ENCODE results near the gene RAB42. TPM values are rescaled to one million over a fixed set of nuclear protein-coding genes. Genes with fewer than 3 reads are reported as not detected.

RAB42 gene
- 0.37 and 2.2 TPM in 2 replicates for total RNA-seq (2014; rRNA removed; shearing (Covaris generic); ENCODE audit: low replicate concordance)

GRCh38 chr1:28591708-28592320 is at the start of gene RAB42:
TSS of gene RAB42 (plus strand) at chr1:28592265. CDS start at chr1:28592512, 247 bp downstream.
- Histone ChIP-seq H3K4me1 (ENCODE audit: low read length) (peaks cover 7% of the 10 kb centered on the region), H3K36me3 (ENCODE audit: insufficient read depth, low read length) (no peaks in the 10 kb centered on the region), H2AFZ (ENCODE audit: low read length) (peak within 1 kb of the TSS; percentile 48; the same call in 1 of the 2 replicates), H3K9me2 (replicated peaks; ENCODE audit: insufficient read depth, low read length) (no peaks in the 10 kb centered on the region), H3K4me3 (ENCODE audit: low read length) (peak within 1 kb of the TSS; percentile 56; the same call in 1 of the 2 replicates), H3K9me3 (ENCODE audit: low read length) (no peaks in the 10 kb centered on the region), H3K4me2 (ENCODE audit: low read depth, low read length, poor library complexity, severe bottlenecking) (peak within 1 kb of the TSS; percentile 64), H4K20me1 (ENCODE audit: insufficient read depth, low read depth, low read length) (no peaks in the 10 kb centered on the region), H3K79me2 (ENCODE audit: low read length) (no peaks in the 10 kb centered on the region), H3K27ac (ENCODE audit: low read length) (no peak within 1 kb of the TSS), H3K27me3 (ENCODE audit: low read length) (no peaks in the 10 kb centered on the region), H3K9ac (ENCODE audit: low read length) (peak within 1 kb of the TSS; percentile 47)
- peak; percentile 50 for DNase-seq

DNA sequence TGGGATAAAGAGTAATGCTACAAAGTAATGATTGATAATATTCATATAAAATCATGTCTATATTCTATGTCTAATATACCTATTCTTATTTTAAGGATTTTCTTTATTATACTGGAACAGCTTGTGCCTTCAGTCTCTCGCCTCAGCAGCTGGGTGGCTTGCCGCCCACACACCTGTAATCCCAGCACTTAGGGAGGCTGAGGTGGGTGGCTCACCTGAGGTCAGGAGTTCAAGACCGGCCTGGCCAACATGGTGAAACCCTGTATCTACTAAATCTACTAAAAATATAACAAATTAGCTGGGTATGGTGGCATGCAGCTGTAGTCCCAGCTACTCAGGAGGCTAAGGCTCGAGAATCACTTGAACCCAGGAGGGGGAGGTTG is 46.8 kb upstream of the RAB42 start:
- no peaks in the 10 kb centered on the region for H3K4me1 ChIP-seq (ENCODE audit: low read length)
- no peak overlapping the region for H3K4me3 ChIP-seq (ENCODE audit: low read length)
- no peaks in the 10 kb centered on the region for H3K9me3 ChIP-seq (ENCODE audit: low read length)
- H2AFZ ChIP-seq (ENCODE audit: low read length), result no peak overlapping the region
- no peaks in the 10 kb centered on the region for H3K36me3 ChIP-seq (ENCODE audit: insufficient read depth, low read length)
- no peaks in the 10 kb centered on the region for H3K79me2 ChIP-seq (ENCODE audit: low read length)
- DNase-seq, result no peak
- H3K27ac ChIP-seq (ENCODE audit: low read length), result no peak overlapping the region
- H3K4me2 ChIP-seq (ENCODE audit: low read depth, low read length, poor library complexity, severe bottlenecking), result no peak overlapping the region
- H3K9me2 ChIP-seq (replicated peaks; ENCODE audit: insufficient read depth, low read length), result no peaks in the 10 kb centered on the region
- H4K20me1 ChIP-seq (ENCODE audit: insufficient read depth, low read depth, low read length), result no peaks in the 10 kb centered on the region
- no peak overlapping the region for H3K9ac ChIP-seq (ENCODE audit: low read length)
- no peaks in the 10 kb centered on the region for H3K27me3 ChIP-seq (ENCODE audit: low read length)

- Histone ChIP-seq H3K27ac (ENCODE audit: low read length) (no peak overlapping the region), H3K9me2 (replicated peaks; ENCODE audit: insufficient read depth, low read length) (no peaks in the 10 kb centered on the region), H3K27me3 (ENCODE audit: low read length) (no peaks in the 10 kb centered on the region), H3K36me3 (ENCODE audit: insufficient read depth, low read length) (no peaks in the 10 kb centered on the region), H3K79me2 (ENCODE audit: low read length) (peaks cover 3% of the 10 kb centered on the region), H4K20me1 (ENCODE audit: insufficient read depth, low read depth, low read length) (no peaks in the 10 kb centered on the region), H3K9ac (ENCODE audit: low read length) (no peak overlapping the region), H3K9me3 (ENCODE audit: low read length) (no peaks in the 10 kb centered on the region), H3K4me2 (ENCODE audit: low read depth, low read length, poor library complexity, severe bottlenecking) (no peak overlapping the region), H2AFZ (ENCODE audit: low read length) (no peak overlapping the region), H3K4me3 (ENCODE audit: low read length) (no peak overlapping the region), H3K4me1 (ENCODE audit: low read length) (peaks cover 12% of the 10 kb centered on the region)
- no peak for DNase-seq
Observed at GRCh38 chr1:28548318-28548717, 43.7 kb upstream of the RAB42 start.

GRCh38 chr1:28551381-28551780 is 40.7 kb upstream of the RAB42 start:
- no peak for DNase-seq
- no peaks in the 10 kb centered on the region for H3K27me3 ChIP-seq (ENCODE audit: low read length)
- H4K20me1 ChIP-seq (ENCODE audit: insufficient read depth, low read depth, low read length), result no peaks in the 10 kb centered on the region
- H3K79me2 ChIP-seq (ENCODE audit: low read length), result peaks cover 13% of the 10 kb centered on the region
- H3K4me1 ChIP-seq (ENCODE audit: low read length), result peaks cover 22% of the 10 kb centered on the region
- no peak overlapping the region for H2AFZ ChIP-seq (ENCODE audit: low read length)
- no peaks in the 10 kb centered on the region for H3K9me2 ChIP-seq (replicated peaks; ENCODE audit: insufficient read depth, low read length)
- H3K4me3 ChIP-seq (ENCODE audit: low read length), result no peak overlapping the region
- no peaks in the 10 kb centered on the region for H3K9me3 ChIP-seq (ENCODE audit: low read length)
- H3K36me3 ChIP-seq (ENCODE audit: insufficient read depth, low read length), result no peaks in the 10 kb centered on the region
- peak overlapping the region; percentile 72 for H3K4me2 ChIP-seq (ENCODE audit: low read depth, low read length, poor library complexity, severe bottlenecking)
- no peak overlapping the region for H3K27ac ChIP-seq (ENCODE audit: low read length)
- H3K9ac ChIP-seq (ENCODE audit: low read length), result no peak overlapping the region

DNA sequence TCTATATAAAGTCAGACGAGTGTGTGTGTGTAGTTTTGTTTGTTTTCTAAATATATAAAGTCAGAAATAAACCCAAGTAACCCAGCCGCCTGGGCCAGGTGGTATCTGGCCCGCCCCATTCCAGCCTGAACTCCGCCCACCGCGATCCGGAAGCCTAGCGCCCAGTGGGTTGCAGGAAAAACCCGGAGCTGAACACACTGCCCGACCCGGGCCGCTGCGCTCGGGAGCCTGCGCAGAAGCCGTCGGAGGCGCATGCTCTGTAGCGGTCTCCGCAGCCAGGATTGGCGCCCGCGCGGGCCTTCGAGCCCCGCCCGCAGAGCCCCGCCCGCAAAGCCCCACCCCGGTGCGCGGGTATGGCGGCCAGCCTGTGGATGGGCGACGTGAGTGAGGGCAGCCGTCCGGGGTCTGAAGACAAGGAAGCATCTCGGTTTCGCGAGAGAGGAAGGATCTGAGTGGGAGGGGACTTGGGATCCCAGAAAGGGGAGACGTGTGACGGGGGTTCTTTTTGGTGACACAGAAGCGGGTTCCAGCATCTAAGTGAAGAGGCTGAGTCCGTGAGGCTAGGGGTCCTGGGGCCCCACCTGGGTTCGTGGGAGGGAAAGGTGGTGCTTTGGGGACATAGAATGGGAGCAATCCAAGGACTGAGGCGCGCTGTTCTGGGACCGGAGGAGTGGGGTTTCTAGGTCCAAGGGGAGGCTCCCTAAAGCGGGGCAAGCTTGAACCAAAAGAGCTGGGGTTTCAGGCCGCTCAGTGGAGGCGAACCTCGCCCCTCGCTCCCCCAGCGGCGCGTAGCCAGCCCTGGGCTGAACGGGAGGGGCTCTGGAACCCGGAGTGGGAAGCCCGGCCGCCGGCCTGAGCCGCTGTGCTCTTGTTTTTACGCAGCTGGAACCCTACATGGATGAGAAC is 39.1 kb upstream of the RAB42 start, which contains the start of gene TRNAU1AP:
Gene TRNAU1AP, plus strand, starts transcription at position 328 of the 906 bp plus-strand sequence. Its CDS starts 26 bp downstream, at position 354.
- Histone ChIP-seq H3K9me2 (replicated peaks; ENCODE audit: insufficient read depth, low read length) (no peaks in the 10 kb centered on the region), H3K36me3 (ENCODE audit: insufficient read depth, low read length) (0 out of 2 replicates have a peak, but pooled peaks cover 2% of the 10 kb centered on the region), H2AFZ (ENCODE audit: low read length) (peak within 1 kb of the TSS; percentile 70), H4K20me1 (ENCODE audit: insufficient read depth, low read depth, low read length) (no peaks in the 10 kb centered on the region), H3K4me2 (ENCODE audit: low read depth, low read length, poor library complexity, severe bottlenecking) (peak within 1 kb of the TSS; percentile 99), H3K27ac (ENCODE audit: low read length) (peak within 1 kb of the TSS; percentile 72), H3K27me3 (ENCODE audit: low read length) (no peaks in the 10 kb centered on the region), H3K9ac (ENCODE audit: low read length) (peak within 1 kb of the TSS; percentile 91), H3K9me3 (ENCODE audit: low read length) (no peaks in the 10 kb centered on the region), H3K79me2 (ENCODE audit: low read length) (peaks cover 13% of the 10 kb centered on the region), H3K4me1 (ENCODE audit: low read length) (peaks cover 22% of the 10 kb centered on the region), H3K4me3 (ENCODE audit: low read length) (peak within 1 kb of the TSS; percentile 90)
- peak; percentile 99 for DNase-seq

DNA sequence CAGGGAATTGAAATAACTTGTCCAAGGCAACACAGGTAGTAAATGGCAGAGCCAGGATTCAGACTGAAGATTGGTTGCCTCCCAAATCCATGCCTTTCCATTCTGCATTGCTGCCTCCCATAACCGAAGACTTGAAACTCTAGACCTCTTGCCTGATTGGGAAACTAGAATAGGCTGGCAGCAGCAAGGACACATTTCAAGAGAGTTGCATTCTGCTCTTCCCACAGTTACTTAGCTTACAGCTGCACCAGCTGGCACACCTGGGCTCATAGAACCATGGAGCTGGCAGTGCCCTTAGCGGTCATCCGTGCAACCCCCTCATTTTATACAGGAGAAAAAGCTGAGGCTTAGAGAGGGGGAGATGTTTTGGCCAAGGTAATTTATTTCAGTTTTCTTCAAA is 31.2 kb upstream of the RAB42 start:
- Histone ChIP-seq H3K4me3 (ENCODE audit: low read length) (no peak overlapping the region), H3K79me2 (ENCODE audit: low read length) (no peaks in the 10 kb centered on the region), H3K27me3 (ENCODE audit: low read length) (no peaks in the 10 kb centered on the region), H3K9me2 (replicated peaks; ENCODE audit: insufficient read depth, low read length) (no peaks in the 10 kb centered on the region), H4K20me1 (ENCODE audit: insufficient read depth, low read depth, low read length) (no peaks in the 10 kb centered on the region), H3K36me3 (ENCODE audit: insufficient read depth, low read length) (peaks cover 16% of the 10 kb centered on the region; the same call in 1 of the 2 replicates), H3K4me2 (ENCODE audit: low read depth, low read length, poor library complexity, severe bottlenecking) (no peak overlapping the region), H3K9ac (ENCODE audit: low read length) (no peak overlapping the region), H3K27ac (ENCODE audit: low read length) (no peak overlapping the region), H3K4me1 (ENCODE audit: low read length) (no peaks in the 10 kb centered on the region), H2AFZ (ENCODE audit: low read length) (no peak overlapping the region), H3K9me3 (ENCODE audit: low read length) (no peaks in the 10 kb centered on the region)
- no peak for DNase-seq

DNA sequence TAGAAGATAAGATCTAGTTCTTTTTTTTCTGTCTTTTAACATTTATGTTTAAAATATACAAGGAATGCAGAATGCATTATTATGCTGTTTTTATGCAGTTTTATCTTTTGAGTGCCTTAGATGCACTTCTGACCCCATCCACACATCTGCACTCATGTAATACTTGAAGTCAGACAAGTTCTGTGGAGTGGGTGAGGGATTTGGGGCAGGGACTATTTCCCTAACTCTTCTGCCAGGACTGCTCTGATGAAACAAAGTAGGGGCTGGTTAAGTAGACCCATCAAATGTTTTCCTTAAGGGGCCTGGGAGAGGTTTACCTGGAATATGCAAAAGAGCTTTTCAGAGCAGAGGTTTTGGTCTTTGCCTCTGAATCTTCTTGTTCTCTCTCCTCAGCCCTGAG is 27.8 kb upstream of the RAB42 start:
- Histone ChIP-seq H3K9me2 (replicated peaks; ENCODE audit: insufficient read depth, low read length) (no peaks in the 10 kb centered on the region), H3K9ac (ENCODE audit: low read length) (no peak overlapping the region), H3K4me1 (ENCODE audit: low read length) (no peaks in the 10 kb centered on the region), H3K27me3 (ENCODE audit: low read length) (no peaks in the 10 kb centered on the region), H3K79me2 (ENCODE audit: low read length) (no peaks in the 10 kb centered on the region), H3K27ac (ENCODE audit: low read length) (no peak overlapping the region), H3K9me3 (ENCODE audit: low read length) (no peaks in the 10 kb centered on the region), H3K4me2 (ENCODE audit: low read depth, low read length, poor library complexity, severe bottlenecking) (no peak overlapping the region), H2AFZ (ENCODE audit: low read length) (no peak overlapping the region), H3K36me3 (ENCODE audit: insufficient read depth, low read length) (peaks cover 29% of the 10 kb centered on the region), H4K20me1 (ENCODE audit: insufficient read depth, low read depth, low read length) (no peaks in the 10 kb centered on the region), H3K4me3 (ENCODE audit: low read length) (no peak overlapping the region)
- DNase-seq, result no peak

DNA sequence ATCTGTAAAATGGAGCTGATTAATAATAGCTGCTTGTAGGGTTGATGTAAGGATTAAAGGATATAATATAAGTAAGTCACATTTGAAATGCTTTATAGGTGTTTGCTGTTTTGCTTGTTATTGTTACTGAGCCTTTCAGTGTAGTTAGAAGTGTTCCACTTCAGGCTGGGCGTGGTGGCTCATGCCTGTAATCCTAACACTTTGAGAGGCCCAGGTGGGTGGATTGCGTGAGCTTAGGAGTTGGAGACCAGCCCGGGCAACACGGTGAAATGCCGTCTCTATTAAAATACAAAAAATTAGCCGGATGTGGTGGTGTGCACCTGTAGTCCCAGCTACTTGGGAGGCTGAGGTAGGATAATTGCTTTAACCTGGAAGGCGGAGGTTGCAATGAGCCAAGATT is 27.0 kb upstream of the RAB42 start:
- Histone ChIP-seq H3K4me1 (ENCODE audit: low read length) (no peaks in the 10 kb centered on the region), H3K9me3 (ENCODE audit: low read length) (no peaks in the 10 kb centered on the region), H3K79me2 (ENCODE audit: low read length) (no peaks in the 10 kb centered on the region), H3K9me2 (replicated peaks; ENCODE audit: insufficient read depth, low read length) (no peaks in the 10 kb centered on the region), H3K9ac (ENCODE audit: low read length) (no peak overlapping the region), H3K27me3 (ENCODE audit: low read length) (no peaks in the 10 kb centered on the region), H3K4me3 (ENCODE audit: low read length) (no peak overlapping the region), H3K36me3 (ENCODE audit: insufficient read depth, low read length) (peaks cover 29% of the 10 kb centered on the region), H3K4me2 (ENCODE audit: low read depth, low read length, poor library complexity, severe bottlenecking) (no peak overlapping the region), H4K20me1 (ENCODE audit: insufficient read depth, low read depth, low read length) (no peaks in the 10 kb centered on the region), H2AFZ (ENCODE audit: low read length) (no peak overlapping the region), H3K27ac (ENCODE audit: low read length) (no peak overlapping the region)
- DNase-seq, result no peak
